Stimulated activated naive CD8-positive, alpha-beta T cell treated with anti-CD3 and anti-CD28 coated beads, Interleukin-15, Interleukin-2, amounts not matched to agents 100 ng/mL and 50 ng/mL, for 24 hours (primary cell): ENCODE results near the gene SIDT1.
"Not testable (repeated sequence)": the region's sequence is repeated elsewhere in the genome, so short reads cannot be mapped to it uniquely, and the experiment has no call there.

ENCODE experiments used
- H3K27ac Mint-ChIP-seq: one replicate; pipeline ENCODE4 v1.8.0; 2021; ENCODE audit warnings: mild to moderate bottlenecking, mixed read lengths
- H3K27me3 Mint-ChIP-seq: one replicate; pipeline ENCODE4 v1.8.0; 2021; ENCODE audit warnings: mixed read lengths
- H3K36me3 Mint-ChIP-seq: one replicate; pipeline ENCODE4 v1.8.0; 2021; ENCODE audit warnings: low read depth, mixed read lengths
- H3K4me1 Mint-ChIP-seq: one replicate; pipeline ENCODE4 v1.8.0; 2021; ENCODE audit warnings: low read depth, mixed read lengths
- H3K4me3 Mint-ChIP-seq: one replicate; pipeline ENCODE4 v1.8.0; 2021; ENCODE audit warnings: mild to moderate bottlenecking, mixed read lengths
- H3K9me3 Mint-ChIP-seq: one replicate; pipeline ENCODE4 v1.8.0; 2021; ENCODE audit warnings: mixed read lengths

The SIDT1 gene

GRCh38 chr3:113626503-113627371 is 94.4 kb downstream of the SIDT1 start:
- no peaks in the 10 kb centered on the region for H3K9me3 Mint-ChIP-seq
- H3K4me3 Mint-ChIP-seq: no peak overlapping the region
- peaks cover 29% of the 10 kb centered on the region for H3K36me3 Mint-ChIP-seq
- peaks cover 9% of the 10 kb centered on the region for H3K4me1 Mint-ChIP-seq
- H3K27me3 Mint-ChIP-seq: no peaks in the 10 kb centered on the region
- H3K27ac Mint-ChIP-seq: peak overlapping the region; percentile 21

- no peak overlapping the region for H3K27ac Mint-ChIP-seq
Observed at GRCh38 chr3:113628316-113628715, 96.0 kb downstream of the SIDT1 start.

GRCh38 chr3:113628788-113629187 is 96.4 kb downstream of the SIDT1 start:
- Mint-ChIP-seq H3K4me3 (no peak overlapping the region), H3K9me3 (no peaks in the 10 kb centered on the region), H3K36me3 (peaks cover 26% of the 10 kb centered on the region), H3K4me1 (peaks cover 9% of the 10 kb centered on the region), H3K27ac (no peak overlapping the region), H3K27me3 (no peaks in the 10 kb centered on the region)

More at GRCh38 chr3:113628316-113628715, 96.0 kb downstream of the SIDT1 start:
- H3K27me3 Mint-ChIP-seq: no peaks in the 10 kb centered on the region
- no peak overlapping the region for H3K4me3 Mint-ChIP-seq
- H3K36me3 Mint-ChIP-seq: peaks cover 29% of the 10 kb centered on the region
- H3K9me3 Mint-ChIP-seq: no peaks in the 10 kb centered on the region
- H3K4me1 Mint-ChIP-seq: peaks cover 9% of the 10 kb centered on the region

GRCh38 chr3:113629584-113630421 is 97.4 kb downstream of the SIDT1 start:
- peaks cover 9% of the 10 kb centered on the region for H3K4me1 Mint-ChIP-seq
- no peaks in the 10 kb centered on the region for H3K9me3 Mint-ChIP-seq
- H3K4me3 Mint-ChIP-seq: no peak overlapping the region
- H3K36me3 Mint-ChIP-seq: peaks cover 18% of the 10 kb centered on the region
- no peaks in the 10 kb centered on the region for H3K27me3 Mint-ChIP-seq
- peak overlapping the region; percentile 47 for H3K27ac Mint-ChIP-seq

- H3K4me1 Mint-ChIP-seq: peaks cover 9% of the 10 kb centered on the region
- H3K27me3 Mint-ChIP-seq: no peaks in the 10 kb centered on the region
- no peak overlapping the region for H3K4me3 Mint-ChIP-seq
- H3K36me3 Mint-ChIP-seq: peaks cover 8% of the 10 kb centered on the region
- peak overlapping the region; percentile 46 for H3K27ac Mint-ChIP-seq
- no peaks in the 10 kb centered on the region for H3K9me3 Mint-ChIP-seq
Observed at GRCh38 chr3:113630956-113631542, 98.7 kb downstream of the SIDT1 start.

- Mint-ChIP-seq H3K4me3 (no peak overlapping the region), H3K36me3 (peaks cover 5% of the 10 kb centered on the region), H3K27me3 (no peaks in the 10 kb centered on the region), H3K27ac (peak overlapping the region; percentile 46), H3K4me1 (peaks cover 7% of the 10 kb centered on the region), H3K9me3 (no peaks in the 10 kb centered on the region)
Observed at GRCh38 chr3:113631573-113631972, 99.2 kb downstream of the SIDT1 start.

- H3K27ac Mint-ChIP-seq: no peak overlapping the region
- H3K27me3 Mint-ChIP-seq: no peaks in the 10 kb centered on the region
- H3K36me3 Mint-ChIP-seq: peaks cover 5% of the 10 kb centered on the region
- no peak overlapping the region for H3K4me3 Mint-ChIP-seq
- H3K4me1 Mint-ChIP-seq: no peaks in the 10 kb centered on the region
- H3K9me3 Mint-ChIP-seq: no peaks in the 10 kb centered on the region
Observed at GRCh38 chr3:113634782-113635474, 102.6 kb downstream of the SIDT1 start.

GRCh38 chr3:113636034-113636433 is 103.7 kb downstream of the SIDT1 start:
- not testable (repeated sequence) for H3K4me1 Mint-ChIP-seq, H3K27ac Mint-ChIP-seq, H3K36me3 Mint-ChIP-seq, H3K9me3 Mint-ChIP-seq, H3K4me3 Mint-ChIP-seq, H3K27me3 Mint-ChIP-seq

GRCh38 chr3:113637756-113638155 is 105.4 kb downstream of the SIDT1 start:
- Mint-ChIP-seq H3K27ac (no peak overlapping the region), H3K4me1 (no peaks in the 10 kb centered on the region), H3K27me3 (no peaks in the 10 kb centered on the region), H3K36me3 (no peaks in the 10 kb centered on the region), H3K9me3 (no peaks in the 10 kb centered on the region), H3K4me3 (no peak overlapping the region)

- Mint-ChIP-seq H3K4me1 (no peaks in the 10 kb centered on the region), H3K27ac (no peak overlapping the region), H3K9me3 (peaks cover 2% of the 10 kb centered on the region), H3K27me3 (no peaks in the 10 kb centered on the region), H3K36me3 (peaks cover 3% of the 10 kb centered on the region), H3K4me3 (no peak overlapping the region)
Observed at GRCh38 chr3:113638910-113639309, 106.6 kb downstream of the SIDT1 start.

- no peaks in the 10 kb centered on the region for H3K27me3 Mint-ChIP-seq
- H3K9me3 Mint-ChIP-seq: peaks cover 10% of the 10 kb centered on the region
- peaks cover 20% of the 10 kb centered on the region for H3K36me3 Mint-ChIP-seq
- no peak overlapping the region for H3K27ac Mint-ChIP-seq
- no peaks in the 10 kb centered on the region for H3K4me1 Mint-ChIP-seq
- H3K4me3 Mint-ChIP-seq: no peak overlapping the region
Observed at GRCh38 chr3:113643583-113643982, 111.2 kb downstream of the SIDT1 start.

- Mint-ChIP-seq H3K4me1 (no peaks in the 10 kb centered on the region), H3K36me3 (peaks cover 34% of the 10 kb centered on the region), H3K9me3 (peaks cover 10% of the 10 kb centered on the region), H3K27ac (no peak overlapping the region), H3K4me3 (no peak overlapping the region), H3K27me3 (no peaks in the 10 kb centered on the region)
Observed at GRCh38 chr3:113648524-113648923, 116.2 kb downstream of the SIDT1 start.

GRCh38 chr3:113649174-113649845 is 117.0 kb downstream of the SIDT1 start:
- H3K9me3 Mint-ChIP-seq: peaks cover 4% of the 10 kb centered on the region
- peaks cover 28% of the 10 kb centered on the region for H3K36me3 Mint-ChIP-seq
- H3K27ac Mint-ChIP-seq: no peak overlapping the region
- no peaks in the 10 kb centered on the region for H3K4me1 Mint-ChIP-seq
- H3K27me3 Mint-ChIP-seq: no peaks in the 10 kb centered on the region
- no peak overlapping the region for H3K4me3 Mint-ChIP-seq

- Mint-ChIP-seq H3K4me3 (no peak overlapping the region), H3K27me3 (no peaks in the 10 kb centered on the region), H3K36me3 (peaks cover 53% of the 10 kb centered on the region), H3K4me1 (peaks cover 11% of the 10 kb centered on the region), H3K9me3 (no peaks in the 10 kb centered on the region), H3K27ac (no peak overlapping the region)
Observed at GRCh38 chr3:113654310-113654709, 122.0 kb downstream of the SIDT1 start.
